GOT3 (cell line): ENCODE data around the gene IL11.

ENCODE experiments used
- DNase-seq: peaks from one replicate; lab custom pipeline; 2025; ENCODE audit warnings: mixed read lengths; lab: John Stamatoyannopoulos, UW

The IL11 gene

GRCh38 chr19:55372316-55373081, 2.2 kb upstream of the IL11 start:
- DNase-seq: no peak

- DNase-seq: no peak
Measured at GRCh38 chr19:55369653-55370304, 484 bp downstream of the IL11 start.

- DNase-seq: no peak
Measured at GRCh38 chr19:55368701-55369563, 1.3 kb downstream of the IL11 start.

GRCh38 chr19:55368106-55368505, 2.2 kb downstream of the IL11 start:
- DNase-seq: no peak

GRCh38 chr19:55366790-55367189, 3.5 kb downstream of the IL11 start:
- no peak for DNase-seq

GRCh38 chr19:55365964-55366363, 4.3 kb downstream of the IL11 start:
- no peak for DNase-seq

GRCh38 chr19:55365245-55365644, 5.0 kb downstream of the IL11 start:
- DNase-seq: no peak

- no peak for DNase-seq
Measured at GRCh38 chr19:55362990-55363716, 7.1 kb downstream of the IL11 start, which contains the start of gene GARIN5B. Gene GARIN5B (minus strand): TSS chr19:55363260. CDS start chr19:55363066, 194 bp downstream.

GRCh38 chr19:55362174-55362989, 7.9 kb downstream of the IL11 start:
- no peak for DNase-seq

GRCh38 chr19:55360902-55361301, 9.4 kb downstream of the IL11 start:
- no peak for DNase-seq

- no peak for DNase-seq
Measured at GRCh38 chr19:55358943-55359908, 11.0 kb downstream of the IL11 start.

- DNase-seq: no peak
Measured at GRCh38 chr19:55358493-55358892, 11.8 kb downstream of the IL11 start.

- DNase-seq: no peak
Measured at GRCh38 chr19:55355213-55355821, 14.9 kb downstream of the IL11 start.

- no peak for DNase-seq
Measured at GRCh38 chr19:55354698-55355212, 15.5 kb downstream of the IL11 start, which contains the start of gene COX6B2. Gene COX6B2 (minus strand): TSS chr19:55354719. CDS start chr19:55354521, 198 bp downstream.

GRCh38 chr19:55353803-55354697, 16.2 kb downstream of the IL11 start:
- DNase-seq: no peak

- no peak for DNase-seq
Measured at GRCh38 chr19:55353356-55353802, 16.9 kb downstream of the IL11 start.

- DNase-seq: no peak
Measured at GRCh38 chr19:55352549-55353145, 17.6 kb downstream of the IL11 start.
